Tongue (tissue), 2 donors: ENCODE results near the gene TRIP4. TPM values are rescaled to one million over a fixed set of nuclear protein-coding genes. Genes with fewer than 3 reads are reported as not detected.

ENCODE experiments used
- DNase-seq: peaks from one replicate; pipeline ENCODE4 v3.0.0-alpha.2; 2015
- total RNA-seq: library from RNA; depleted of rRNA; stranded (reverse); fragments of >200 nt; gene quantifications from one replicate; pipeline ENCODE4 v1.2.3, GENCODE V29; 2014

TRIP4 gene
- total RNA-seq, 1 donor from 2014 or later: 16.6 TPM

DNA sequence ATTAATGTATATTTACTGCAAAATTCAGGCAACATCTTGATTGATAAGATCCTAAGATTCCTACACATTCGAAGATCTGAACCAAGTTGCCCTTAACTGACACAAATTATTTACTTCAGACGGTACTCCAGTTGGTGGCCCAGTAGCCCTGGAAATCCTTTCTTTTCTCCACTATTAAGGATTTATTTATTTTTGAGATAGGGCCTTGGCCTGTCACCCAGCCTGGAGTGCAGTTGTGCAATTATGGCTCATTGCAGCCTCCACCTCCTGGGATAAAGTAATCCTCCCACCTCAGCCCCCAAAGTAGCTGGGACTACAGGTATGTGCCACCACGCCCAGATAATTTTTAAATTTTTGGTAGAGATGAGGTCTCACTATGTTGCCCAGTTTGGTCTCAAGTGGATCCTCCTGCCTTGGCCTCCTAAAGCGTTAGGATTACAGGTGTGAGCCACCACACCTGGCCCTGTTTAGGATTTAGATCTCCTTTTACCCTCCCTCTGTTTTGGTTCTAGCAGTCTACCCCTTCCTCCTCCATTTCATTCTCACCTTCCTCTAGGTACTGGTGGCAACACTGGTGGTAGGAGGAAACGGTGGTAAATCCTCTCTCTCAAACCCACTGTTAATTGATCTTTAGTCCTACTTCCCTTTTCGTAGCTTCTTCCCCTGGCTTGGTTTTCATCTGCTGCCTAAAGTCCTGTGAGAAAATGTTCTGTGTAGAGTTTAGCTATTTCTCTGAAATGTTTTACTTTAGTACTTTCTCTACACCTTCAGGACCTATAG, 60.1 kb downstream of the TRIP4 start:
- no peak for DNase-seq

DNA sequence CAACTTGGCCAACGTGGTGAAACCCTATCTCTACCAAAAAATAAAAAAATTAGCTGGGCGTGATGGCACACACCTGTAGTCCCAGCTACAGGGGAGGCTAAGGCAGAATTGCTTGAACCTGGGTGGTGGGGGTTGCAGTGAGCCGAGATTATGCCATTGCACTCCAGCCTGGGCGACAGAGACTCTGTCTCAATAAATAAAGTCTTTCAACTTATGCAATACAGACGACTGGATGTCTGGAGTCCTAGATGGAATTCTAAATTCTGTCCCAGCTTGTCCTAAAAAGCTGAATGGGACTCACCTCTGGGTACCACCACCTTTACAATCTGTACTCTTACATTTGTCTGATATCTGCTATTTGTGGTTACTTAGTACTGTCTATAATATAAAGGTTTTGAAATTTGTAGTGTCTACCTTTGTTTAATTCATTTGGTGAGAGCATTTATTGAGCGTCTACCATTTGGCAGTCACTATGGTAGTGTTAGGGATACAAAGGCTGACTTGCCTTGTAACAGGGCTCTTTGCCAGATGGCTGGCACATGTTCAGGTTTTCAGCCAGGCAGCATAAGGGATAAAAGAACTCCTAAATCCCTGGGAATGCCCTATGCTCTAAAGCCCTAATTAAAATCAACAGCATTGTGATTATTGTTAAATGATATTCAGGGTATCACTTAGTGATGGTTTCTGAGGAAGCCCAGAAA, 65.5 kb downstream of the TRIP4 start:
- peak; percentile 35 for DNase-seq

DNA sequence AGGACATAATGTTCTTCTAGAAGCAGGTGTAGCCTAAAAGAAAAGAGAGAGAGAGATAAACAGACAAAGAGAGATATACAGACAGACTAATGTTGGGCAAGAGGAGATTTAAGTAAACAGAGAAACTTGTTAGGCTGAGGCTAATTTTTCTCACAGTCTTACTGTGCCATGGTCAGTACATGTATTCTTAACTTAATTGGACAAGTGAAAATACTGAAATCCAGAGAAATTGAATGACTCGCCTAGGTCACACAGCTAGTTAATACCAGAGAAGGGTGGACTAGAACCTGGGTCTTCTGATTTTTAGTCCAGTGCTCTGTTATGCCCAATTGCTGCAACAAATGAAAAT, 66.0 kb downstream of the TRIP4 start:
- DNase-seq: no peak

DNA sequence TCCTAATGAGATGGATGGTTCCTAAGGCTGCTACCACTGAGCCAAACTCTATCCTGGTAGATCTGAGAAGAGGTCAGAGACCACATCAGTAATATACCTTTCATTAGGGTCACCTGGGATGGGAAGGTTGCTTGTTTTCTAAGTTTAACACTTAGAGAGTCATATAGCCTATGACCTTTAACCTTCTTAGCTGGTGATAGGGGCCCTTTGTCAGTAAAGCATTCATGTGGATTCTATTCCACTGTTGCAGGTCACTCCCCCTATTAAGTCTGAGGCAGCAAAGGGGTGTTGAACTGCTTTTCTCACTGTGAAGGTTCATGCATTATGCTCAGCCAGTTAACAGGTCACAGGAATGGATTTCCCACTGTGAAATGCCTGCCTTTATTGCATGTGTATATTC, 66.6 kb downstream of the TRIP4 start:
- no peak for DNase-seq

DNA sequence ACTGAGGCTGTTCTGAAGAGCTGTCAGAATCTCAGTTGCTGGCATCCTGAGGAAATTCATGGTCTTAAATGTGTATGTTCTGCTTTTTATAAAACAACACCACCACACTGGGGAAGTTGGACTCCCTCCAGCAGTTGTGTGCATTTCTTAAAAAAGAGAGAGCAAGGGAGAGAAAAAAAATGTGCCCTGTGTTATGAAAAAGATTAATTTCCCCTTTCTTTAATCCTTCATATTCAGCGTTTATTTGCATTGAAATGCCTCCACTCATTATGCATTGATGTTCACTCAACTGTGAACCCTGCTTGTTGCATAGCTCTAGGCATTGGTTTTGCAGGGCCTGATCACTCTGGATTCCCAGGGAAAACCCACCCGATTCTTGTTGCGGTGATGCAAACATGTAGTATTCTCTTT, 68.3 kb downstream of the TRIP4 start:
- peak; percentile 60 for DNase-seq

- DNase-seq: no peak
Measured at GRCh38 chr15:64456634-64457108, 69.0 kb downstream of the TRIP4 start.

DNA sequence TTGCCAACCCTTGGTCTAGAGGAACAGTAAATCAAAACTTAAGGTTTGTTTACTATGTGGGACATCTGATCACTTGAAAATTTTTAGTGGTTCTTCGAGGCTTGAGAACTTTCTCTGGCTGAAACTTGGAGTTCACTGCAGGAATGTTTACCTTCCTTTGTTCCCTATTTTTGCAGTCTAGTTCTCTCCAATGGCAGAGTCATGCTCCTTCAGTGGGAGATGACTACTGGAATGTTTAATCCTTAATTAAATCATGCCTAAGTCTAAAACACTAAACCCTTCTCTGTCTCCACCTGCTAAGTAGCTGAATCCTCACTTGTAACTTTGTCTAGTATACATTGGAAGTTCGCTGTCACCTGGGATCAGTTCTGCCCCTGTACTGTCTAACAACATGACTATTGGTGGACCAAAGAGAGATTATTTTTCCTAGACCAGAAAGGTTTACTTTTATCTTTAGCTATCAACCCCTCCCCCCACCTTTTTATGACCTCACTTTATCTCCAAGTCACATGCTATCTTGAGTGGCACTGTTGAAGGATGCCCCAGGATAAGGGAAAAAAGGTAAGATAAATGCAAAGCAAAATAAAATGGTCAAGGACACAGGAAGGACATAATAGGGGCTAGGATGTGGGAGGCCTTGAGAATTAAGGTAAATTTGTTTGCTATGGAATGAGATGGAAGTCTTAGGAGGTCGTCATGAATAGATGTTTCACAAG, 71.6 kb downstream of the TRIP4 start:
- no peak for DNase-seq

- DNase-seq: peak; percentile 98
Measured at GRCh38 chr15:64460206-64460723, 72.6 kb downstream of the TRIP4 start, which contains the start of gene ZNF609. TSS of gene ZNF609 (plus strand) at chr15:64460578. CDS start at chr15:64499420, 38,842 bp downstream.

- peak; percentile 76 for DNase-seq
Measured at GRCh38 chr15:64460724-64461720, 73.4 kb downstream of the TRIP4 start.

DNA sequence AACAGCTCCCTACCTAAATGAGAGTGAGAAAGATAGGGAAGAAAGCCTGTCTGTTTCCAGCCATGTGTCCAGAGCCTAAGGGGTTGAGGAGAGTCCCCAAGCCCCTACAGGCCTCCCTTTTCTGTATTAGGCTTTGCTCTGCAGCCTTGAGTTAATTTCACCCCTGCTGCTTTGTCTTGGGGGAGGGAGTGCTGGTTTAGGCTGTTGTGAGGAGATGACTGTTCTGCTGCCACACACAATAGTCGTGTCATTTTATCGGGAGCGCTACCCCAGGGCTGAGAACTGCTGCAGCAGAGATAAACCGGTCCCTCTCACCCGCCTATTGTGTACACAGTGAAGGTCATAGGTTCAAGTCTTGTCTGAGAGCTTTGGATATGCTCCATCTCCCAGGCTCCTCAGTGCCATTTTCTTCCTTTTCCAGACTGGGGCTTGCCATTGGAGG, 74.1 kb downstream of the TRIP4 start:
- no peak for DNase-seq

GRCh38 chr15:64462492-64462891, 74.9 kb downstream of the TRIP4 start:
- DNase-seq: no peak

GRCh38 chr15:64464276-64465005, 76.8 kb downstream of the TRIP4 start:
- peak; percentile 67 for DNase-seq

DNA sequence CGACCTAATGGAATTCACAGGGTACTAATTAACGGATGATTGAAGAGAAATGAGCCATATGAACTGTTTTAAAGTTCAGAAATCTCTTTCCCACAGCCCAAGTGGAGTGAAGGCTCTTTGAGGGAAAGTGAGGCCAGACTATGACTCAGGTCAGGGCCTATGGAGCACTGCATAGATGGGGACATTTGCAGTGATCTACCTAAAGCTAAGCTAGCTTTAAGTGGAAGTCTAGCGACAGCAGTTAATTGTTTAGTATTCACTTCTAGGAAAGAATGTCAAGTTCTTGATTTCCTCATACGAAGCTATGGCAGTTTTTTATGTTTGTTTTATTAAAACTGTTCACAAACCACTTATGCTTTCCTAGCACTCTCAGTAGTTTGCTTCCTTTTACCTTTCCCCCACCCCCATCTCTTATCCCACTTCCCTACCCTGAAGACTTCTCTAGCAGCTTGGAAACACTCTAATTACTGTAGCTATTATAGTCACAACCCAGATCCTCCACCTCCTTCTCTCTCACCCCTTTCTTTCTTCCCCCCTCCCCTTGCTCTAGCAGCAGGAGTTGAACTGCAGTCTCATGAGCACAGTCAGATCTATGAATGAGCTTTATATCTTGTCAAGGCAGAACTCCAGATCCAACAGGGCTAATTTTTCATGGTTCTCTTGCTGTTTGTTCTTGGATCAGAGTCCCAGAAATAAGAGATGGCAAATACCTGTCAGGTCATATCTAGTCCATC, 78.9 kb downstream of the TRIP4 start:
- no peak for DNase-seq

DNA sequence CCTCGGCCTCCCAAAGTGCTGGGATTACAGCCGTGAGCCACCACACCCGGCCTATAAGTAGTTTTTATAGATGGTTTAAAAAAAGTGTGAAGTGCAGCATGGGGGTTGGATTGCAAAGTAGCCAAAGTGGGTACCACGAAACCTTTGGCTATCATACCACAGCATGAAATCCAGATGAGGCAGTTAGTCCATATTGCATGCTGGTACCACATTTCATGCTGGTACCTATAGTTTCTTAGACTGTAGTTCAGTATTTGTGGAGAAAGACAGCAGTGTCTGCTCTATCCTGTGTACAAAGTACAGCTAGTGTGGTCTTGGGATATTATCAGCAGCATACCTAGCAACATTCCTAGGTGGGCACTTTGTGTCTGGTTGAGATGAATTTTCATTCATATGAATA, 84.5 kb downstream of the TRIP4 start:
- no peak for DNase-seq

DNA sequence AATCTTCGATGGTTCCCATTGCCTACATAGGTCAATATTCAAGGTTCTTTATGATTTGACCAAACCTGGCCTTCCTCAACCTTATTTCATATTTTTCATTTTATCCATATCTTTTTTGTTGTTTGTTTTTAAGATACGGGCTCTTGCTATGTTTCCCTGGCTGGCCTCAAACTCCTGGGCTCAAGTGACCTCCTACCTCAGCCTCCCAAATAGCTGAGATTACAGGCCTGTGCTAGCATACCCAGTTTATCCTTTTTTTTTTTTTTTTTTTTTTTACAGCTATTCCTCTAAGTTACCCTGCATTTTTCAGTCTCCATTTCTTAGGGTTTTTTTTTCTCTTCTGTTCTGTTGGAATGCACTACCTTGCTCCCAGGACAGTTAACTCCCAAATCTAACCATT, 87.2 kb downstream of the TRIP4 start:
- DNase-seq: no peak

DNA sequence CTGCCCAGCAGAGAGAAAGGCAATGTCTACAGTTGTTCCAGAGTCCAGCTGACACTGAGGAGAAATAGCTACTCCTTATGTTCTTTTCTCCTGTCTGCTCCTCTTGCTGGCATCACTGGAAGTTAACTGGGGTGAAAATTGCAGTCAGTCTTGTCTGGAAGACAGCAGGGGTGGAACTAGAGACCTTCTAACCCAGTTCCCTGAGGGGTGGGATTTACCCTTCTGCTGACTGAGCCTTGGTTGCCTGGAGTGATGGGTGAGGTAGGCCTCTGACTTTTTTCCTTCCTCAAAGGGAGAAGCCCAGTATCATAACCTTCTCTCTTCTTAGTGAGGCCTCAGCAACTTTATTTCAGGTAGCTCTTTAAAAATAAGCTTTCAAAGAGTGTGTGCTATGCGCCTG, 88.9 kb downstream of the TRIP4 start:
- DNase-seq: no peak

DNA sequence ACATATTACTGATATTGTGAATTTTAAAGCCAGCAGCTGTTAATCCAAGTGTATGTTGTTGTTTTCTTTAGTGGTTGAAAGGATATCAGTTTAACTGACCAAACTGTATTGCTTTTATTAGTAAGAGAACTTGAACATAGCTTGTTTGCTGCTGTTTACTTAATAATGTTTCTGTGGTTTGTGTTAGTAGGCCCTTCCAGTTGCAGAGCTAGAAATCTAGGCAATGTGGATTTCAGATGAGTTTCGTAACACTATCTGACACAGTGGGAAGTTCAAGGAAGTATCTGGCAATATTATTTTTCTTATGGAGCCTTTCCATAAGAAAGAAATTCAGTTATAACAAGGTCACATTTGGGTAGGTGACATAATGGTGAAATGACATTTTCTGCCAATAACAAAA, 91.2 kb downstream of the TRIP4 start:
- no peak for DNase-seq

DNA sequence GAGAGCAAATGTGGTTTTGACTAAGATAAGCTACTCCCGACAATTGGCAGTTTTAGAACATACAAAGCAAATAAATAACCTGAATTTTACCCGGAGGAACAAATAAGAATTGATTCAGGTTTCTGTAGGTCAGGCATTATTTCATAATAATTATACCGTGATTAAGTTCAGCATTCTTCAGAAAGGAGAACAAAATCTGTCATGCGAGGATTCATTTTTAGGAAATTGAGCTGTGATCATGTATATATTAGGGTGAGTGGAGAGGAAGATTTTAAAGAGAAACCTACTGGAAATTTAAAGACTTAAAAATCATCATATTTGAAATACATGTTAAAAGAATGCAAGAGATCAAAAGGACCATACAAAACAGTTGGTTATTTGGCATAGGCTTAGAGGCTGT, 93.3 kb downstream of the TRIP4 start:
- DNase-seq: no peak

- DNase-seq: no peak
Measured at GRCh38 chr15:64483749-64484148, 96.1 kb downstream of the TRIP4 start.

DNA sequence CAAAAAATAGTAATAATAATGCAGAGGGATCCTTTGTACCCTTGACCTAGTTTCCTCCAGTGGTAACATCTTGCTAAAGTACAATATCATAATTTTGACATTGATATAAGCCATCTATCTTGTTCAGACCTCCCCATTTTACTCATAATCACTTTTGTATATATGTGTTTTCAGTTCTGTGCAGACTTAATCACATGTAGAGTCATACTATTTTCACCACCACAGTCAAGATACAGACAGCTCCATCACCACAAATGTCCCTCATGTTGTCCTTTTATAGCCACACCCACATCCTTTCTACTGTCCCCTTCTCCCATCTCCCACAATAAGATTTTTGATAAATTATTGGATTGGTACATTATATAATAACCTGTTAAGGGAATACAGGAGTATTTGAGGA, 98.2 kb downstream of the TRIP4 start:
- no peak for DNase-seq
